Activated naive CD4-positive, alpha-beta T cell treated with anti-CD3 and anti-CD28 coated beads, Interleukin-2, amount 10 ng/mL, durations not matched to agents 7 days and 5 days (primary cell): ENCODE results near the gene GTPBP1.

Experiments
- CTCF ChIA-PET: fragments of 350-600 bp; sonication (Branson Sonifier 250); formaldehyde crosslinking; loops from one replicate; lab custom pipeline; 2021; ENCODE audit warnings: antibody characterized with exemption; lab: Charles Lee
- DNase-seq: peaks from one replicate; pipeline ENCODE4 v3.0.0-alpha.2; 2020
- H3K27ac Mint-ChIP-seq: one replicate; pipeline ENCODE4 v1.8.0; 2021; ENCODE audit warnings: mild to moderate bottlenecking, moderate library complexity, mixed read lengths
- H3K27me3 Mint-ChIP-seq: one replicate; pipeline ENCODE4 v1.8.0; 2021; ENCODE audit warnings: mild to moderate bottlenecking, mixed read lengths
- H3K36me3 Mint-ChIP-seq: one replicate; pipeline ENCODE4 v1.8.0; 2021; ENCODE audit warnings: mixed read lengths
- H3K4me1 Mint-ChIP-seq: one replicate; pipeline ENCODE4 v1.8.0; 2021; ENCODE audit warnings: mixed read lengths
- H3K4me3 Mint-ChIP-seq: one replicate; pipeline ENCODE4 v1.8.0; 2021; ENCODE audit warnings: mild to moderate bottlenecking, moderate library complexity, mixed read lengths
- H3K9me3 Mint-ChIP-seq: one replicate; pipeline ENCODE4 v1.8.0; 2021; ENCODE audit warnings: mixed read lengths

The GTPBP1 gene

GRCh38 chr22:38756711-38757463 lies 51.1 kb downstream of the GTPBP1 start:
- CTCF ChIA-PET: interaction anchor here (0.8 to 2.2 kb wide), 2 partner anchors 9 to 32 kb away, joined by 3 to 8 read pairs; no protein-coding TSS in a partner anchor
- peak; percentile 34 for DNase-seq
- Mint-ChIP-seq H3K27me3 (no peaks in the 10 kb centered on the region), H3K36me3 (peaks cover 41% of the 10 kb centered on the region), H3K9me3 (no peaks in the 10 kb centered on the region), H3K4me3 (peak overlapping the region; percentile 97), H3K4me1 (peaks cover 59% of the 10 kb centered on the region), H3K27ac (peak overlapping the region; percentile 96)

- Mint-ChIP-seq H3K27me3 (no peaks in the 10 kb centered on the region), H3K4me3 (peak overlapping the region; percentile 97), H3K27ac (peak overlapping the region; percentile 96), H3K9me3 (no peaks in the 10 kb centered on the region), H3K36me3 (peaks cover 36% of the 10 kb centered on the region), H3K4me1 (peaks cover 54% of the 10 kb centered on the region)
- CTCF ChIA-PET: interaction anchor here (1.6 kb wide), 1 partner anchor 115 kb away, joined by 3 read pairs; the partner anchor contains the start of gene CBX6
- DNase-seq: no peak
These were observed 51.7 kb downstream of the GTPBP1 start for GRCh38 chr22:38757464-38757757.

- Mint-ChIP-seq H3K4me1 (peaks cover 47% of the 10 kb centered on the region), H3K9me3 (no peaks in the 10 kb centered on the region), H3K36me3 (peaks cover 27% of the 10 kb centered on the region), H3K27ac (peak overlapping the region; percentile 96), H3K27me3 (no peaks in the 10 kb centered on the region), H3K4me3 (peak overlapping the region; percentile 97)
- CTCF ChIA-PET: interaction anchor here (1.0 to 1.6 kb wide), 4 partner anchors 9 to 114 kb away, joined by 3 to 12 read pairs (median 4); partner anchors contain the start of gene CBX6
- DNase-seq: peak; percentile 81
These were observed 52.7 kb downstream of the GTPBP1 start for GRCh38 chr22:38758276-38758945.

- Mint-ChIP-seq H3K27me3 (no peaks in the 10 kb centered on the region), H3K27ac (peak overlapping the region; percentile 96), H3K4me1 (peaks cover 41% of the 10 kb centered on the region), H3K36me3 (peaks cover 22% of the 10 kb centered on the region), H3K4me3 (peak overlapping the region; percentile 97), H3K9me3 (no peaks in the 10 kb centered on the region)
- CTCF ChIA-PET: interaction anchor here (1.0 to 1.6 kb wide), 4 partner anchors 9 to 113 kb away, joined by 3 to 12 read pairs (median 4); partner anchors contain the start of gene CBX6
- no peak for DNase-seq
These were observed 53.3 kb downstream of the GTPBP1 start for GRCh38 chr22:38759005-38759404.

GRCh38 chr22:38760477-38761201 lies 54.9 kb downstream of the GTPBP1 start:
- CTCF ChIA-PET: no interaction called here

GRCh38 chr22:38761202-38762162 lies 55.7 kb downstream of the GTPBP1 start:
- DNase-seq: no peak
- CTCF ChIA-PET: no interaction called here

More at GRCh38 chr22:38760477-38761201, 54.9 kb downstream of the GTPBP1 start:
- Mint-ChIP-seq H3K4me1 (peaks cover 39% of the 10 kb centered on the region), H3K9me3 (no peaks in the 10 kb centered on the region), H3K36me3 (peaks cover 9% of the 10 kb centered on the region), H3K27ac (no peak overlapping the region), H3K4me3 (no peak overlapping the region), H3K27me3 (no peaks in the 10 kb centered on the region)
- DNase-seq: no peak

GRCh38 chr22:38762551-38762983 lies 56.8 kb downstream of the GTPBP1 start:
- no peak for DNase-seq
- peaks cover 7% of the 10 kb centered on the region for H3K27me3 Mint-ChIP-seq
- H3K36me3 Mint-ChIP-seq: peaks cover 5% of the 10 kb centered on the region
- H3K9me3 Mint-ChIP-seq: no peaks in the 10 kb centered on the region
- CTCF ChIA-PET: no interaction called here
- H3K4me1 Mint-ChIP-seq: peaks cover 30% of the 10 kb centered on the region
- no peak overlapping the region for H3K27ac Mint-ChIP-seq
- H3K4me3 Mint-ChIP-seq: no peak overlapping the region

More at GRCh38 chr22:38761202-38762162, 55.7 kb downstream of the GTPBP1 start:
- peaks cover 41% of the 10 kb centered on the region for H3K4me1 Mint-ChIP-seq
- peaks cover 9% of the 10 kb centered on the region for H3K36me3 Mint-ChIP-seq
- H3K4me3 Mint-ChIP-seq: no peak overlapping the region
- H3K27me3 Mint-ChIP-seq: no peaks in the 10 kb centered on the region
- no peak overlapping the region for H3K27ac Mint-ChIP-seq
- no peaks in the 10 kb centered on the region for H3K9me3 Mint-ChIP-seq

- peak; percentile 61 for DNase-seq
- Mint-ChIP-seq H3K27ac (no peak overlapping the region), H3K27me3 (peaks cover 24% of the 10 kb centered on the region), H3K36me3 (no peaks in the 10 kb centered on the region), H3K4me3 (no peak overlapping the region), H3K4me1 (peaks cover 4% of the 10 kb centered on the region), H3K9me3 (no peaks in the 10 kb centered on the region)
- CTCF ChIA-PET: interaction anchor here (0.6 to 4.4 kb wide), 12 partner anchors 8 to 727 kb away, joined by 3 to 29 read pairs (median 4); partner anchors contain the start of gene SUN2
These were observed 60.5 kb downstream of the GTPBP1 start for GRCh38 chr22:38766076-38766777.

- no peak overlapping the region for H3K27ac Mint-ChIP-seq
- CTCF ChIA-PET: interaction anchor here (1.0 to 4.4 kb wide), 7 partner anchors 8 to 549 kb away, joined by 3 to 29 read pairs (median 5); partner anchors contain the start of gene DNAL4
- peaks cover 24% of the 10 kb centered on the region for H3K27me3 Mint-ChIP-seq
These were observed 61.6 kb downstream of the GTPBP1 start for GRCh38 chr22:38767313-38767712.

GRCh38 chr22:38768036-38768435 lies 62.3 kb downstream of the GTPBP1 start:
- peaks cover 4% of the 10 kb centered on the region for H3K4me1 Mint-ChIP-seq
- no peak overlapping the region for H3K4me3 Mint-ChIP-seq
- peaks cover 24% of the 10 kb centered on the region for H3K27me3 Mint-ChIP-seq
- DNase-seq: no peak
- no peak overlapping the region for H3K27ac Mint-ChIP-seq
- H3K9me3 Mint-ChIP-seq: no peaks in the 10 kb centered on the region
- H3K36me3 Mint-ChIP-seq: no peaks in the 10 kb centered on the region
- CTCF ChIA-PET: interaction anchor here (1.0 to 4.4 kb wide), 13 partner anchors 9 to 716 kb away, joined by 3 to 29 read pairs (median 5); partner anchors contain the start of gene DNAL4

More at GRCh38 chr22:38767313-38767712, 61.6 kb downstream of the GTPBP1 start:
- no peak for DNase-seq
- no peak overlapping the region for H3K4me3 Mint-ChIP-seq
- H3K9me3 Mint-ChIP-seq: no peaks in the 10 kb centered on the region
- no peaks in the 10 kb centered on the region for H3K36me3 Mint-ChIP-seq
- H3K4me1 Mint-ChIP-seq: peaks cover 4% of the 10 kb centered on the region

- no peak overlapping the region for H3K4me3 Mint-ChIP-seq
These were observed 64.7 kb downstream of the GTPBP1 start for GRCh38 chr22:38770257-38770949.

GRCh38 chr22:38772623-38772873 lies 66.8 kb downstream of the GTPBP1 start:
- CTCF ChIA-PET: no interaction called here
- H3K27ac Mint-ChIP-seq: no peak overlapping the region

More at GRCh38 chr22:38770257-38770949, 64.7 kb downstream of the GTPBP1 start:
- H3K36me3 Mint-ChIP-seq: no peaks in the 10 kb centered on the region
- no peak overlapping the region for H3K27ac Mint-ChIP-seq
- H3K27me3 Mint-ChIP-seq: peaks cover 24% of the 10 kb centered on the region
- H3K4me1 Mint-ChIP-seq: peaks cover 12% of the 10 kb centered on the region
- H3K9me3 Mint-ChIP-seq: no peaks in the 10 kb centered on the region
- DNase-seq: no peak
- CTCF ChIA-PET: interaction anchor here (2.2 to 2.3 kb wide), 2 partner anchors 12 to 233 kb away, joined by 12 to 13 read pairs; no protein-coding TSS in a partner anchor

More at GRCh38 chr22:38772623-38772873, 66.8 kb downstream of the GTPBP1 start:
- peaks cover 17% of the 10 kb centered on the region for H3K27me3 Mint-ChIP-seq
- no peaks in the 10 kb centered on the region for H3K9me3 Mint-ChIP-seq
- no peak overlapping the region for H3K4me3 Mint-ChIP-seq
- H3K36me3 Mint-ChIP-seq: no peaks in the 10 kb centered on the region
- DNase-seq: no peak
- H3K4me1 Mint-ChIP-seq: peaks cover 11% of the 10 kb centered on the region
